HepG2 (cell line): ENCODE data around the gene SFTA2. TPM values are rescaled to one million over a fixed set of nuclear protein-coding genes. Genes with fewer than 3 reads are reported as not detected.

Experiments
- ATAD3A ChIP-seq: sonication (generic); formaldehyde crosslinking; IDR thresholded peaks from 2 replicates; pipeline ENCODE4 v1.4.0; 2020; ENCODE audit warnings: missing genetic modification reagents
- FOXA1 ChIP-seq, 2 experiments: fragments of 450-650 bp in 1 of 2; sonication (generic) in 1 of 2; formaldehyde crosslinking in 1 of 2; IDR thresholded peaks; 2 replicates each; pipeline versions ENCODE4 v1.4.0 to v1.6.1; 2016 to 2020; ENCODE audit warnings: missing genetic modification reagents in 1 of 2
- FOXA3 ChIP-seq: IDR thresholded peaks from 2 replicates; pipeline ENCODE4 v1.6.1; 2016; ENCODE audit warnings: missing genetic modification reagents, missing compliant biosample characterization
- GTF3A ChIP-seq: sonication (generic); formaldehyde crosslinking; conservative IDR thresholded peaks from 2 replicates; pipeline ENCODE4 v1.4.0; 2020; ENCODE audit warnings: mild to moderate bottlenecking, missing genetic modification reagents
- HNRNPH1 ChIP-seq: fragments of 200-400 bp; formaldehyde crosslinking; optimal IDR thresholded peaks from 2 replicates; pipeline ENCODE3; 2017; ENCODE audit warnings: mild to moderate bottlenecking, low read depth, low read length
- HNRNPUL1 ChIP-seq: fragments of 200-400 bp; formaldehyde crosslinking; IDR thresholded peaks from 2 replicates; pipeline ENCODE4 v1.6.1; 2017; ENCODE audit warnings: low read depth, mild to moderate bottlenecking, low read length, moderate library complexity
- SIN3B ChIP-seq: fragments of 150-350 bp; IDR thresholded peaks from 2 replicates; pipeline ENCODE4 v1.6.1; 2014; ENCODE audit warnings: low read length
- SRF ChIP-seq: IDR thresholded peaks from 2 replicates; pipeline ENCODE4 v1.6.1; 2011; ENCODE audit warnings: mild to moderate bottlenecking, low read depth, low read length, moderate library complexity
- ZKSCAN8 ChIP-seq: IDR thresholded peaks from 2 replicates; pipeline ENCODE4 v1.6.1; 2016; ENCODE audit warnings: borderline replicate concordance, missing genetic modification reagents, missing compliant biosample characterization
- ZNF3 ChIP-seq: IDR thresholded peaks from 2 replicates; pipeline ENCODE4 v1.7.0; 2017; ENCODE audit warnings: inconsistent platforms
- ZNF432 ChIP-seq: sonication (generic); formaldehyde crosslinking; IDR thresholded peaks from 2 replicates; pipeline ENCODE4 v1.5.0; 2020; ENCODE audit warnings: missing genetic modification reagents, mild to moderate bottlenecking, borderline replicate concordance
- ZNF564 ChIP-seq: sonication (generic); formaldehyde crosslinking; IDR thresholded peaks from 2 replicates; pipeline ENCODE4 v1.8.1; 2023; ENCODE audit warnings: mild to moderate bottlenecking, missing genetic modification reagents
- polyA plus RNA-seq, 8 experiments: library from polyadenylated mRNA; depleted of rRNA in 3 of 8; stranded (reverse) in 7 of 8; unstranded in 1 of 8; fragments of >200 nt; fragmentation: Illumina TruSeq in 4 of 8; extraction: Trizol in 4 of 8; gene quantifications; 2 replicates each; pipeline versions ENCODE4 v1.2.1 to v1.2.3, GENCODE V29; 2011 to 2016; ENCODE audit warnings: low read depth in 4 of 8, missing spikeins in 1 of 8, mixed read lengths in 1 of 8; ENCODE audit not compliant: insufficient read depth in 1 of 8
- total RNA-seq, 5 experiments: library from RNA; depleted of rRNA; stranded (reverse); fragments of >200 nt; fragmentation: Illumina TruSeq; extraction: Trizol; gene quantifications; 2 replicates each; pipeline ENCODE4 v1.2.3, GENCODE V29; 2016; ENCODE audit warnings: low read depth in 1 of 5
- TF ChIP-seq, protein P1 (sequence below): sonication (generic); formaldehyde crosslinking; IDR thresholded peaks from 2 replicates; pipeline ENCODE4 v1.4.0; 2020; ENCODE audit warnings: missing genetic modification reagents
- TF ChIP-seq, protein P2 (sequence below): sonication (generic); formaldehyde crosslinking; IDR thresholded peaks from 2 replicates; pipeline ENCODE4 v1.4.0; 2020; ENCODE audit warnings: mild to moderate bottlenecking, missing genetic modification reagents
- TF ChIP-seq, protein P3 (sequence below): sonication (generic); formaldehyde crosslinking; conservative IDR thresholded peaks from 2 replicates; pipeline ENCODE4 v1.4.0; 2020; ENCODE audit warnings: mild to moderate bottlenecking, missing genetic modification reagents, moderate library complexity
- TF ChIP-seq, protein P4 (sequence below): IDR thresholded peaks from 2 replicates; pipeline ENCODE4 v1.6.1; 2016; ENCODE audit warnings: missing compliant biosample characterization, missing genetic modification reagents, borderline replicate concordance
- TF ChIP-seq, protein P5 (sequence below): IDR thresholded peaks from 2 replicates; pipeline ENCODE4 v1.6.1; 2016; ENCODE audit warnings: low read depth, control low read depth

The SFTA2 gene
- total and polyA plus RNA-seq, 2 of the 13 experiments (the other 11 are each of a cell fraction or from before 2014, with no cell fraction given) = not detected

DNA sequence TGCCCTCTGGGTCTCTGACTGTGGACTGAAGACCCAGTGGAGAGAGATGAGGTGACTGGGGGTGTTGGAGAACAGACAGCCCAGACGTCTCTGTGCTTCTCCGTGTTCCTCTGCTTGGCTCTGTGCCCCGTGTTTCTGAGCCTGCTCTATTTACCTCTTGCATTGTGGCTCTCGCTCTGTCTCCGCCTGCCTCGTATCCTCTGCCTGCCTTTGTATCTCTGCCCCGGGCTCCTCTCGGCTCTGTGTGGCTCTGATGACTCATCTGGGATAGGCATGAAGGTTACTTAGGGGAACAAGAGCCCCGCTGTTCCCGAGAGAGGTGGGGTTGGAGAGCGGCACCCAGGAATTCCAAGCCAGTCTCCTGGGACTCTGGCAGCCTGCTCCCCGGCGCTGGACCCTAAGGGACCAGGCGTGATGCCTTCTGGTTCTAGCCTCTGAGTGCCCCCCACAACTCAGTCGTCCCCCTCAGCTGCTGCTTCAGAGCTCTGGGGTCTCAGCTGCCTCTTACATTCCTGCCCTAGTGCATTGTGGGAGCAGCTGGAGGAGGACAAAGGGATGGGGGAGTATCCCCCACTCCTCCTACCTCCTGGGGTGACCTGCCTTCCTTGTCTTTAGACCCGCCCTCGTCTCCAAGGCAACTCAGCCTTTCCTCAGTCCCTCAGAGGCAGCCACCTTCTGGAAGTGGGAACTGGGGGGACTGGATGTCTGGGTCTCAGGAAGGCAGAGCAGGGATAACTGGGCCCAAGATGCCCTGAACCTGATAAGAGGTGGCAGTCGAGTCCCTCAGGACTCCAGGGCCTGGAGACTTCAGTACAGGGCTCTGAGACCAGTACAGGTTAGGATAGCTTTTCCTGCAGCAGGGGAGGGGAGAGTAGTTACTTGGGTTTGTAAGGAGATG is 45.7 kb downstream of the SFTA2 start (continued):
- TF ChIP-seq, protein P1, sequence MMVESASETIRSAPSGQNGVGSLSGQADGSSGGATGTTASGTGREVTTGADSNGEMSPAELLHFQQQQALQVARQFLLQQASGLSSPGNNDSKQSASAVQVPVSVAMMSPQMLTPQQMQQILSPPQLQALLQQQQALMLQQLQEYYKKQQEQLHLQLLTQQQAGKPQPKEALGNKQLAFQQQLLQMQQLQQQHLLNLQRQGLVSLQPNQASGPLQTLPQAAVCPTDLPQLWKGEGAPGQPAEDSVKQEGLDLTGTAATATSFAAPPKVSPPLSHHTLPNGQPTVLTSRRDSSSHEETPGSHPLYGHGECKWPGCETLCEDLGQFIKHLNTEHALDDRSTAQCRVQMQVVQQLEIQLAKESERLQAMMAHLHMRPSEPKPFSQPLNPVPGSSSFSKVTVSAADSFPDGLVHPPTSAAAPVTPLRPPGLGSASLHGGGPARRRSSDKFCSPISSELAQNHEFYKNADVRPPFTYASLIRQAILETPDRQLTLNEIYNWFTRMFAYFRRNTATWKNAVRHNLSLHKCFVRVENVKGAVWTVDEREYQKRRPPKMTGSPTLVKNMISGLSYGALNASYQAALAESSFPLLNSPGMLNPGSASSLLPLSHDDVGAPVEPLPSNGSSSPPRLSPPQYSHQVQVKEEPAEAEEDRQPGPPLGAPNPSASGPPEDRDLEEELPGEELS (CRISPR knock-in tag) = no peak
- TF ChIP-seq HNRNPH1 (no peak), HNRNPUL1 (no peak), FOXA3 (peak; percentile 39; the same call in 1 of the 2 replicates), ZNF564 (CRISPR knock-in tag) (no peak), ZNF3 (CRISPR knock-in tag) (no peak), SIN3B (no peak), ZNF432 (CRISPR knock-in tag) (no peak), ZKSCAN8 (CRISPR knock-in tag) (0 out of 2 replicates have a peak, but pooled peaks have one; percentile 62), GTF3A (CRISPR knock-in tag) (peak; percentile 76; the same call in 1 of the 2 replicates), FOXA1 (IDR thresholded peaks at IDR 0.05) (no peak), FOXA1 (CRISPR knock-in tag; IDR thresholded peaks at IDR 0.05) (peak; percentile 45), SRF (no peak), ATAD3A (CRISPR knock-in tag) (no peak)
- TF ChIP-seq, protein P2, sequence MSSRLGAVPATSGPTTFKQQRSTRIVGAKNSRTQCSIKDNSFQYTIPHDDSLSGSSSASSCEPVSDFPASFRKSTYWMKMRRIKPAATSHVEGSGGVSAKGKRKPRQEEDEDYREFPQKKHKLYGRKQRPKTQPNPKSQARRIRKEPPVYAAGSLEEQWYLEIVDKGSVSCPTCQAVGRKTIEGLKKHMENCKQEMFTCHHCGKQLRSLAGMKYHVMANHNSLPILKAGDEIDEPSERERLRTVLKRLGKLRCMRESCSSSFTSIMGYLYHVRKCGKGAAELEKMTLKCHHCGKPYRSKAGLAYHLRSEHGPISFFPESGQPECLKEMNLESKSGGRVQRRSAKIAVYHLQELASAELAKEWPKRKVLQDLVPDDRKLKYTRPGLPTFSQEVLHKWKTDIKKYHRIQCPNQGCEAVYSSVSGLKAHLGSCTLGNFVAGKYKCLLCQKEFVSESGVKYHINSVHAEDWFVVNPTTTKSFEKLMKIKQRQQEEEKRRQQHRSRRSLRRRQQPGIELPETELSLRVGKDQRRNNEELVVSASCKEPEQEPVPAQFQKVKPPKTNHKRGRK (CRISPR knock-in tag) = no peak
- TF ChIP-seq, protein P3, sequence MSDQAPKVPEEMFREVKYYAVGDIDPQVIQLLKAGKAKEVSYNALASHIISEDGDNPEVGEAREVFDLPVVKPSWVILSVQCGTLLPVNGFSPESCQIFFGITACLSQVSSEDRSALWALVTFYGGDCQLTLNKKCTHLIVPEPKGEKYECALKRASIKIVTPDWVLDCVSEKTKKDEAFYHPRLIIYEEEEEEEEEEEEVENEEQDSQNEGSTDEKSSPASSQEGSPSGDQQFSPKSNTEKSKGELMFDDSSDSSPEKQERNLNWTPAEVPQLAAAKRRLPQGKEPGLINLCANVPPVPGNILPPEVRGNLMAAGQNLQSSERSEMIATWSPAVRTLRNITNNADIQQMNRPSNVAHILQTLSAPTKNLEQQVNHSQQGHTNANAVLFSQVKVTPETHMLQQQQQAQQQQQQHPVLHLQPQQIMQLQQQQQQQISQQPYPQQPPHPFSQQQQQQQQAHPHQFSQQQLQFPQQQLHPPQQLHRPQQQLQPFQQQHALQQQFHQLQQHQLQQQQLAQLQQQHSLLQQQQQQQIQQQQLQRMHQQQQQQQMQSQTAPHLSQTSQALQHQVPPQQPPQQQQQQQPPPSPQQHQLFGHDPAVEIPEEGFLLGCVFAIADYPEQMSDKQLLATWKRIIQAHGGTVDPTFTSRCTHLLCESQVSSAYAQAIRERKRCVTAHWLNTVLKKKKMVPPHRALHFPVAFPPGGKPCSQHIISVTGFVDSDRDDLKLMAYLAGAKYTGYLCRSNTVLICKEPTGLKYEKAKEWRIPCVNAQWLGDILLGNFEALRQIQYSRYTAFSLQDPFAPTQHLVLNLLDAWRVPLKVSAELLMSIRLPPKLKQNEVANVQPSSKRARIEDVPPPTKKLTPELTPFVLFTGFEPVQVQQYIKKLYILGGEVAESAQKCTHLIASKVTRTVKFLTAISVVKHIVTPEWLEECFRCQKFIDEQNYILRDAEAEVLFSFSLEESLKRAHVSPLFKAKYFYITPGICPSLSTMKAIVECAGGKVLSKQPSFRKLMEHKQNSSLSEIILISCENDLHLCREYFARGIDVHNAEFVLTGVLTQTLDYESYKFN = peak; percentile 49
- TF ChIP-seq, protein P4, sequence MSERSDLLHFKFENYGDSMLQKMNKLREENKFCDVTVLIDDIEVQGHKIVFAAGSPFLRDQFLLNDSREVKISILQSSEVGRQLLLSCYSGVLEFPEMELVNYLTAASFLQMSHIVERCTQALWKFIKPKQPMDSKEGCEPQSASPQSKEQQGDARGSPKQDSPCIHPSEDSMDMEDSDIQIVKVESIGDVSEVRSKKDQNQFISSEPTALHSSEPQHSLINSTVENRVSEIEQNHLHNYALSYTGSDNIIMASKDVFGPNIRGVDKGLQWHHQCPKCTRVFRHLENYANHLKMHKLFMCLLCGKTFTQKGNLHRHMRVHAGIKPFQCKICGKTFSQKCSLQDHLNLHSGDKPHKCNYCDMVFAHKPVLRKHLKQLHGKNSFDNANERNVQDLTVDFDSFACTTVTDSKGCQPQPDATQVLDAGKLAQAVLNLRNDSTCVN (CRISPR knock-in tag) = no peak; the same call in 1 of the 2 replicates
- TF ChIP-seq, protein P5, sequence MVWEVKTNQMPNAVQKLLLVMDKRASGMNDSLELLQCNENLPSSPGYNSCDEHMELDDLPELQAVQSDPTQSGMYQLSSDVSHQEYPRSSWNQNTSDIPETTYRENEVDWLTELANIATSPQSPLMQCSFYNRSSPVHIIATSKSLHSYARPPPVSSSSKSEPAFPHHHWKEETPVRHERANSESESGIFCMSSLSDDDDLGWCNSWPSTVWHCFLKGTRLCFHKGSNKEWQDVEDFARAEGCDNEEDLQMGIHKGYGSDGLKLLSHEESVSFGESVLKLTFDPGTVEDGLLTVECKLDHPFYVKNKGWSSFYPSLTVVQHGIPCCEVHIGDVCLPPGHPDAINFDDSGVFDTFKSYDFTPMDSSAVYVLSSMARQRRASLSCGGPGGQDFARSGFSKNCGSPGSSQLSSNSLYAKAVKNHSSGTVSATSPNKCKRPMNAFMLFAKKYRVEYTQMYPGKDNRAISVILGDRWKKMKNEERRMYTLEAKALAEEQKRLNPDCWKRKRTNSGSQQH (CRISPR knock-in tag) = no peak
